SK-N-SH (cell line): ENCODE data around the gene PRR16. TPM values are rescaled to one million over a fixed set of nuclear protein-coding genes. Genes with fewer than 3 reads are reported as not detected.

Source experiments
- CTCF ChIA-PET: fragments of 300-600, 350-600 bp; formaldehyde crosslinking; extraction: SDS; loops from one replicate; lab custom pipeline; 2021; lab: Yijun Ruan, JAX
- POLR2A ChIA-PET: fragments of 350-600 bp; sonication (Branson Sonifier 250); formaldehyde crosslinking; extraction: SDS; loops from one replicate; lab custom pipeline; 2020; ENCODE audit warnings: antibody characterized with exemption, inconsistent platforms; lab: Yijun Ruan, JAX
- DNase-seq: peaks from one replicate; pipeline ENCODE4 v3.0.0; 2012
- H2AFZ ChIP-seq: fragments of 200-600 bp; sonication (generic); 2 replicates; pipeline ENCODE4 v1.8.1; 2016; ENCODE audit warnings: antibody characterized with exemption, mild to moderate bottlenecking, low read depth
- H3F3A ChIP-seq: fragments of 200-600 bp; sonication (generic); replicated peaks from 2 replicates; pipeline ENCODE3; 2016; ENCODE audit warnings: antibody characterized with exemption, mild to moderate bottlenecking; ENCODE audit not compliant: insufficient read depth
- H3K27ac ChIP-seq, 2 experiments: fragments of 200-500 bp in 1 of 2; fragments of 200-600 bp in 1 of 2; sonication (Bioruptor generic) in 1 of 2; sonication (generic), shearing (Covaris generic) in 1 of 2; 2 replicates each; pipeline versions ENCODE4 v1.5.1 to v1.6.1; 2014 to 2016; ENCODE audit warnings: low read depth in 2 of 2, inconsistent platforms in 1 of 2, low read length in 1 of 2, mild to moderate bottlenecking in 1 of 2, mixed read lengths in 1 of 2
- H3K27me3 ChIP-seq: fragments of 200-600 bp; sonication (generic), shearing (Covaris generic); 2 replicates; pipeline ENCODE4 v1.6.1; 2016; ENCODE audit warnings: mixed run types; ENCODE audit not compliant: insufficient read depth
- H3K36me3 ChIP-seq, 2 experiments: fragments of 200-500 bp in 1 of 2; fragments of 200-600 bp in 1 of 2; sonication (Bioruptor generic) in 1 of 2; sonication (generic) in 1 of 2; replicated peaks in 1 of 2; 2 replicates each; pipeline versions ENCODE3 to v1.5.1; 2014 to 2016; ENCODE audit warnings: low read length in 1 of 2, mild to moderate bottlenecking in 1 of 2; ENCODE audit not compliant: insufficient read depth in 2 of 2, control insufficient read depth in 1 of 2
- H3K4me1 ChIP-seq, 2 experiments: fragments of 200-500 bp in 1 of 2; fragments of 200-600 bp in 1 of 2; sonication (Bioruptor generic) in 1 of 2; sonication (generic), shearing (Covaris generic) in 1 of 2; 2 replicates each; pipeline versions ENCODE4 v1.5.1 to v1.6.1; 2014 to 2016; ENCODE audit warnings: low read depth in 1 of 2, low read length in 1 of 2, mixed run types in 1 of 2; ENCODE audit not compliant: insufficient read depth in 2 of 2, control insufficient read depth in 1 of 2
- H3K4me2 ChIP-seq: fragments of 200-600 bp; sonication (generic), shearing (Covaris generic); 2 replicates; pipeline ENCODE4 v1.6.1; 2017; ENCODE audit warnings: mixed run types
- H3K4me3 ChIP-seq, 2 experiments: fragments of 200-500 bp in 1 of 2; fragments of 200-600 bp in 1 of 2; sonication (Bioruptor generic) in 1 of 2; sonication (generic), shearing (Covaris generic) in 1 of 2; 2 replicates each; pipeline versions ENCODE4 v1.5.1 to v1.8.1; 2014 to 2016; ENCODE audit warnings: low read depth in 2 of 2, inconsistent platforms in 1 of 2, low read length in 1 of 2, mild to moderate bottlenecking in 1 of 2, mixed read lengths in 1 of 2, moderate library complexity in 1 of 2
- H3K79me2 ChIP-seq: fragments of 200-600 bp; sonication (generic); 2 replicates; pipeline ENCODE4 v1.8.1; 2017; ENCODE audit warnings: mild to moderate bottlenecking; ENCODE audit not compliant: insufficient read depth
- H3K9ac ChIP-seq: fragments of 200-600 bp; sonication (generic); 2 replicates; pipeline ENCODE4 v1.6.1; 2017; ENCODE audit warnings: mixed run types
- H3K9me2 ChIP-seq: fragments of 200-600 bp; sonication (generic); 2 replicates; pipeline ENCODE4 v1.6.1; 2017; ENCODE audit warnings: mixed run types
- H3K9me3 ChIP-seq: fragments of 200-600 bp; sonication (generic); 2 replicates; pipeline ENCODE4 v1.6.1; 2017; ENCODE audit warnings: mixed run types, mild to moderate bottlenecking, moderate library complexity
- H4K20me1 ChIP-seq: fragments of 200-600 bp; sonication (generic); 2 replicates; pipeline ENCODE4 v1.6.1; 2017; ENCODE audit warnings: mild to moderate bottlenecking, mixed run types; ENCODE audit not compliant: insufficient read depth
- EP300 ChIP-seq, 2 experiments: IDR thresholded peaks; 2 replicates each; pipeline versions ENCODE4 v1.4.0 to v1.6.1; 2012; ENCODE audit warnings: borderline replicate concordance in 1 of 2, low read depth in 1 of 2, low read length in 1 of 2
- EZH2phosphoT487 ChIP-seq: fragments of 200-600 bp; sonication (generic); IDR thresholded peaks from 2 replicates; pipeline ENCODE4 v1.6.1; 2017; ENCODE audit warnings: low read depth, mixed run types, mild to moderate bottlenecking, antibody characterized with exemption, moderate library complexity, borderline replicate concordance
- FOXJ3 ChIP-seq: sonication (generic); formaldehyde crosslinking; IDR thresholded peaks from 2 replicates; pipeline ENCODE4 v1.5.1; 2020; ENCODE audit warnings: mild to moderate bottlenecking, missing genetic modification reagents
- FOXM1 ChIP-seq: IDR thresholded peaks from 2 replicates; pipeline ENCODE4 v1.4.0; 2012; ENCODE audit warnings: low read depth, mild to moderate bottlenecking
- IRF3 ChIP-seq: fragments of 150-350 bp; IDR thresholded peaks from 2 replicates; pipeline ENCODE4 v1.6.1; 2016; ENCODE audit warnings: mild to moderate bottlenecking, low read depth, low read length
- MAX ChIP-seq: IDR thresholded peaks from 2 replicates; pipeline ENCODE4 v1.4.0; 2012; ENCODE audit warnings: low read depth
- MEF2A ChIP-seq: IDR thresholded peaks from 2 replicates; pipeline ENCODE4 v1.4.0; 2012; ENCODE audit warnings: low read depth, borderline replicate concordance
- NRF1 ChIP-seq: IDR thresholded peaks from 2 replicates; pipeline ENCODE4 v1.6.1; 2012; ENCODE audit warnings: low read depth, mild to moderate bottlenecking, low read length
- RAD21 ChIP-seq: IDR thresholded peaks from 2 replicates; pipeline ENCODE4 v1.6.1; 2012; ENCODE audit warnings: mild to moderate bottlenecking, low read length
- RCOR1 ChIP-seq: fragments of 150-350 bp; IDR thresholded peaks from 2 replicates; pipeline ENCODE4 v1.6.1; 2017; ENCODE audit warnings: antibody characterized with exemption, low read length
- REST ChIP-seq: IDR thresholded peaks from 2 replicates; pipeline ENCODE4 v1.6.1; 2012; ENCODE audit warnings: mild to moderate bottlenecking, low read depth, low read length, moderate library complexity
- RXRA ChIP-seq: IDR thresholded peaks from 2 replicates; pipeline ENCODE4 v1.4.0; 2012; ENCODE audit warnings: low read depth, mild to moderate bottlenecking, borderline replicate concordance
- SIN3A ChIP-seq: IDR thresholded peaks from 2 replicates; pipeline ENCODE4 v1.6.1; 2012; ENCODE audit warnings: low read depth, mild to moderate bottlenecking, low read length, moderate library complexity, borderline replicate concordance
- SMC3 ChIP-seq: IDR thresholded peaks from 2 replicates; pipeline ENCODE4 v1.6.1; 2012; ENCODE audit warnings: low read depth, low read length, improper control_type of control experiment
- TAF1 ChIP-seq: IDR thresholded peaks from 2 replicates; pipeline ENCODE4 v1.6.1; 2012; ENCODE audit warnings: low read depth, mild to moderate bottlenecking, low read length, moderate library complexity, borderline replicate concordance
- USF1 ChIP-seq: IDR thresholded peaks from 2 replicates; pipeline ENCODE4 v1.4.0; 2012; ENCODE audit warnings: low read depth, borderline replicate concordance
- YY1 ChIP-seq: IDR thresholded peaks from 2 replicates; pipeline ENCODE4 v1.4.0; 2012; ENCODE audit warnings: low read depth, mild to moderate bottlenecking
- WGBS: methylation state at CpG from one replicate; pipeline ENCODE4 v1.1.6; 2017; ENCODE audit warnings: low lambda C conversion rate; 5-methylcytosine and 5-hydroxymethylcytosine counted together
- polyA plus RNA-seq, 3 experiments: library from polyadenylated mRNA; depleted of rRNA; stranded (reverse); fragments of >200 nt; gene quantifications; 2 replicates each; pipeline ENCODE4 v1.2.3, GENCODE V29; 2012

The PRR16 gene
- polyA plus RNA-seq, 1 of the 3 experiments (the other 2 are of a cell fraction): 26.7 TPM

- ChIA-PET CTCF (interaction anchor here (0.8 kb wide), 1 partner anchor 23 kb away, joined by 4 read pairs; no protein-coding TSS in a partner anchor), POLR2A (no interaction called here)
- peaks cover 77% of the 10 kb centered on the region for H3K79me2 ChIP-seq
Measured at GRCh38 chr5:120503341-120503740, 39.2 kb downstream of the PRR16 start.

GRCh38 chr5:120504057-120504456 is 40.0 kb downstream of the PRR16 start:
- Histone ChIP-seq H3K36me3 (peaks cover 0 to 20% of the 10 kb centered on the region in 2 experiments), H3K4me3 (no peak overlapping the region), H4K20me1 (no peaks in the 10 kb centered on the region), H3K4me2 (no peak overlapping the region), H3K9ac (no peak overlapping the region), H3K9me2 (no peaks in the 10 kb centered on the region), H3K79me2 (peaks cover 78% of the 10 kb centered on the region), H3K27me3 (no peaks in the 10 kb centered on the region), H3K4me1 (no peaks in the 10 kb centered on the region; a peak in 1 of 4 replicates), H2AFZ (no peak overlapping the region), H3F3A (no peaks in the 10 kb centered on the region), H3K9me3 (no peaks in the 10 kb centered on the region), H3K27ac (no peak overlapping the region)
- DNase-seq: no peak
- TF ChIP-seq FOXM1: no peak
- TF ChIP-seq RXRA: no peak
- TF ChIP-seq RCOR1: no peak
- no peak for TF ChIP-seq IRF3
- peak; percentile 86 for TF ChIP-seq REST
- no peak for TF ChIP-seq TAF1
- POLR2A ChIA-PET: no interaction called here
- 89% methylated on average over 2 of the region's 2 CpGs for WGBS
- CTCF ChIA-PET: no interaction called here

More at GRCh38 chr5:120503341-120503740, 39.2 kb downstream of the PRR16 start:
- H2AFZ ChIP-seq: no peak overlapping the region
- H3K36me3 ChIP-seq: peaks cover 0 to 20% of the 10 kb centered on the region in 2 experiments
- H3K27ac ChIP-seq: no peak overlapping the region
- no peaks in the 10 kb centered on the region; a peak in 1 of 4 replicates for H3K4me1 ChIP-seq
- H3F3A ChIP-seq: peaks cover 5% of the 10 kb centered on the region
- no peak overlapping the region for H3K9ac ChIP-seq
- H3K4me2 ChIP-seq: no peak overlapping the region
- H3K27me3 ChIP-seq: no peaks in the 10 kb centered on the region
- no peaks in the 10 kb centered on the region for H3K9me2 ChIP-seq
- TF ChIP-seq RXRA: no peak
- TF ChIP-seq NRF1: no peak
- no peak for TF ChIP-seq EP300 (IDR thresholded peaks at IDR 0.05; ENCODE audit: borderline replicate concordance in 1 of 2, low read depth in 1 of 2, low read length in 1 of 2)
- TF ChIP-seq MEF2A: no peak
- no peak for TF ChIP-seq YY1
- TF ChIP-seq IRF3: no peak
- TF ChIP-seq SIN3A: no peak
- no peak for TF ChIP-seq SMC3
- no peak for TF ChIP-seq RAD21
- TF ChIP-seq FOXJ3 (CRISPR knock-in tag): no peak
- no peak for TF ChIP-seq TAF1
- no peak for TF ChIP-seq USF1
- TF ChIP-seq EZH2phosphoT487: no peak
- TF ChIP-seq MAX: no peak
- H3K4me3 ChIP-seq: no peak overlapping the region
- 56% methylated on average over 1 of the region's 1 CpG for WGBS
- no peaks in the 10 kb centered on the region for H3K9me3 ChIP-seq
- DNase-seq: no peak
- H4K20me1 ChIP-seq: no peaks in the 10 kb centered on the region
